Chondrocyte (in vitro differentiated cells): ENCODE results near the gene NRIP2. TPM values are rescaled to one million over a fixed set of nuclear protein-coding genes. Genes with fewer than 3 reads are reported as not detected.
A peak's percentile ranks its signal among the peaks of the same experiment; 100 is the strongest.

Experiments
- DNase-seq: peaks from one replicate; pipeline ENCODE4 v3.0.0; 2021; ENCODE audit warnings: mixed read lengths, low spot score
- H3K27ac Mint-ChIP-seq: one replicate; pipeline ENCODE4 v1.8.0; 2021; ENCODE audit warnings: mild to moderate bottlenecking, moderate library complexity, mixed read lengths; ENCODE audit not compliant: unreplicated experiment
- H3K27me3 Mint-ChIP-seq: 2 replicates; pipeline ENCODE4 v1.8.0; 2021; ENCODE audit warnings: low read depth, mixed read lengths
- H3K36me3 Mint-ChIP-seq: 2 replicates; pipeline ENCODE4 v1.8.0; 2021; ENCODE audit warnings: low read depth, mixed read lengths
- H3K4me1 Mint-ChIP-seq: 2 replicates; pipeline ENCODE4 v1.8.0; 2021; ENCODE audit warnings: low read depth, mild to moderate bottlenecking, mixed read lengths
- H3K4me3 Mint-ChIP-seq: one replicate; pipeline ENCODE4 v1.8.0; 2021; ENCODE audit warnings: mild to moderate bottlenecking, moderate library complexity, mixed read lengths; ENCODE audit not compliant: unreplicated experiment
- H3K9me3 Mint-ChIP-seq: 2 replicates; pipeline ENCODE4 v1.8.0; 2021; ENCODE audit warnings: low read depth, mixed read lengths
- total RNA-seq: library from RNA; stranded (reverse); gene quantifications from 3 replicates; pipeline ENCODE4 v1.2.1, GENCODE V29; 2021
- TF ChIP-seq, protein P1 (sequence below): fragments of 200-600 bp; sonication (generic); IDR thresholded peaks from 2 replicates; pipeline ENCODE4 v1.5.0; 2021; ENCODE audit warnings: antibody characterized with exemption, mild to moderate bottlenecking, moderate library complexity

NRIP2 gene
- total RNA-seq, 1 donor from 2014 or later: 0.25 TPM

GRCh38 chr12:2844786-2845185 lies 10.0 kb upstream of the NRIP2 start:
- Mint-ChIP-seq H3K9me3 (no peaks in the 10 kb centered on the region), H3K27me3 (no peaks in the 10 kb centered on the region), H3K4me1 (peaks cover 40% of the 10 kb centered on the region), H3K27ac (peak overlapping the region; percentile 39), H3K4me3 (no peak overlapping the region), H3K36me3 (no peaks in the 10 kb centered on the region)
- DNase-seq: no peak
- TF ChIP-seq, protein P1, sequence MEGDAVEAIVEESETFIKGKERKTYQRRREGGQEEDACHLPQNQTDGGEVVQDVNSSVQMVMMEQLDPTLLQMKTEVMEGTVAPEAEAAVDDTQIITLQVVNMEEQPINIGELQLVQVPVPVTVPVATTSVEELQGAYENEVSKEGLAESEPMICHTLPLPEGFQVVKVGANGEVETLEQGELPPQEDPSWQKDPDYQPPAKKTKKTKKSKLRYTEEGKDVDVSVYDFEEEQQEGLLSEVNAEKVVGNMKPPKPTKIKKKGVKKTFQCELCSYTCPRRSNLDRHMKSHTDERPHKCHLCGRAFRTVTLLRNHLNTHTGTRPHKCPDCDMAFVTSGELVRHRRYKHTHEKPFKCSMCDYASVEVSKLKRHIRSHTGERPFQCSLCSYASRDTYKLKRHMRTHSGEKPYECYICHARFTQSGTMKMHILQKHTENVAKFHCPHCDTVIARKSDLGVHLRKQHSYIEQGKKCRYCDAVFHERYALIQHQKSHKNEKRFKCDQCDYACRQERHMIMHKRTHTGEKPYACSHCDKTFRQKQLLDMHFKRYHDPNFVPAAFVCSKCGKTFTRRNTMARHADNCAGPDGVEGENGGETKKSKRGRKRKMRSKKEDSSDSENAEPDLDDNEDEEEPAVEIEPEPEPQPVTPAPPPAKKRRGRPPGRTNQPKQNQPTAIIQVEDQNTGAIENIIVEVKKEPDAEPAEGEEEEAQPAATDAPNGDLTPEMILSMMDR: no peak

DNA sequence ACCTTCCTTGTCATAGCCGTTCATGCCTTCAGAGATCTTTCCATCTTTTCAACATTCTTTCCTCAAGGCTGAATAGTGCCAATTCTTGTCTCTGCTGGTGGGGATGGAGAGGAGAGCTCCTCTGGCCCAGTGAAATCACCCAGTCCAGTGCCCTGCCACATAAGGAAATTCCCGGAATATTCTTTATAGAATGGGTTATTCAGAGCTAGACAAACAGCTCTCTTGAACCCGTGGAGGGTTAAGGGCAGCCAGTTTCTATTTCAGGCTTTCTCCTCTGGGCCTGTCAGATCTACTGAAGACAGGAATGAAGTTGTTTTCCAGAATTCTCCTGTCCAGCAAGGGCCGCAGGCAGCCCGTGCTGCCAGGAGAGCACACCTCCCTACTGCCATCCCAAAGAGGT lies 8.1 kb upstream of the NRIP2 start:
- Mint-ChIP-seq H3K9me3 (no peaks in the 10 kb centered on the region), H3K4me1 (peaks cover 34% of the 10 kb centered on the region), H3K27me3 (no peaks in the 10 kb centered on the region), H3K27ac (peak overlapping the region; percentile 49), H3K4me3 (no peak overlapping the region), H3K36me3 (no peaks in the 10 kb centered on the region)
- DNase-seq: no peak
- TF ChIP-seq, protein P1: no peak

DNA sequence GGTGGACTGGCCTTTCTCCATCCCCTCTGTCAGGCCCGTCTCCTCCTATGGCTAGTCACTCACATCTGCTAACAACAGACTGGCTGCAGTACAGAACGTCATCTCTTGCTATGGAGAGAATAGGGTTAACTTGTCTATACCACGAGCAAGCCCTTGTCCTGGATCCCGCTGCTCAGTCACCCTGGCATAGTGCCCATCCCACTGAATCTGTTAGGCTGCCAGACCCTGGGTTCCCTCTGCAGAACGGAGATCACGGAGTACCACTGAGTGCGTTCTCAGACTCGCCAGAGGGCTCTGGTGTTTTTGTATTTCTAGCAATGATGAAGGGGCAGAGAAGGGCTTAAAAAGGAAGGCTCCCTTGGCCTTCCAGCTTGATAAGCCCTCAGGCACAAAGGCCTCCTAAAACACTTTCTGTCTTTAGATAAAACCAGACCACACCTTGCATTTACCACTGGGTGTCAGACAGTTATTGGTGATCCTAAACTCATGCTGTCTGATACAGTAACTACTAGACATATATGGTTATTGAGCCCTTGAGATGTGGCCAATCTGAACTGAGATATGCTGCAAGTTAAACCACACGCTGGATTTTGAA lies 6.3 kb upstream of the NRIP2 start:
- Mint-ChIP-seq H3K4me1 (peaks cover 30% of the 10 kb centered on the region), H3K4me3 (no peak overlapping the region), H3K36me3 (no peaks in the 10 kb centered on the region), H3K9me3 (no peaks in the 10 kb centered on the region), H3K27me3 (no peaks in the 10 kb centered on the region), H3K27ac (no peak overlapping the region)
- DNase-seq: no peak
- TF ChIP-seq, protein P1: no peak

GRCh38 chr12:2836574-2836973 lies 1.7 kb upstream of the NRIP2 start:
- DNase-seq: no peak
- H3K4me3 Mint-ChIP-seq: no peak overlapping the region
- H3K27ac Mint-ChIP-seq: no peak overlapping the region
- peaks cover 29% of the 10 kb centered on the region for H3K4me1 Mint-ChIP-seq
- H3K36me3 Mint-ChIP-seq: peaks cover 1% of the 10 kb centered on the region
- no peaks in the 10 kb centered on the region for H3K9me3 Mint-ChIP-seq
- H3K27me3 Mint-ChIP-seq: no peaks in the 10 kb centered on the region
- TF ChIP-seq, protein P1: no peak

GRCh38 chr12:2835691-2836403 lies 1.0 kb upstream of the NRIP2 start:
- no peaks in the 10 kb centered on the region for H3K27me3 Mint-ChIP-seq
- no peak overlapping the region for H3K27ac Mint-ChIP-seq
- peaks cover 1% of the 10 kb centered on the region for H3K36me3 Mint-ChIP-seq
- no peaks in the 10 kb centered on the region for H3K9me3 Mint-ChIP-seq
- TF ChIP-seq, protein P1: no peak
- H3K4me1 Mint-ChIP-seq: peaks cover 26% of the 10 kb centered on the region
- H3K4me3 Mint-ChIP-seq: no peak overlapping the region
- no peak for DNase-seq
